ENCODE results near the gene HPS4.

DNA sequence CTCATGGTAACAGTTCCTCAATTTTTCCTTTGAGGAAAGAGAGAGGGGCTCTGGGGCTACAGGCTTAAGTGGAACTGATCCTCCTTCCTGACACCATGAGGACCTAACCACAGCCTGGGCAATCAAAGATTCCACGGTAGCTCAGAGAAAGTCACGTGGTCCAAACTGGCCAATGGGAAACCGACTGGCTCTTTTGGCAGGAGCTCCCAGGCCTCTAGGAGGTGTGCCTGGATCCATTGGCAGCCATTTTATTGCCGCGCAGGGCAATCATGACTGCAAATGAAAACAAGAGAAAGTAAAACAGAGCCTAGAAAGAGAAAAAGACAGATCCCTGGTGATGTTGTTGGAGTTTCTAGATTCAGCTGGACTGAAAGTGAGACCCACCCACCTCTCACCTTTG lies 81.9 kb downstream of the HPS4 start:
- TF ChIP-seq, protein P1, sequence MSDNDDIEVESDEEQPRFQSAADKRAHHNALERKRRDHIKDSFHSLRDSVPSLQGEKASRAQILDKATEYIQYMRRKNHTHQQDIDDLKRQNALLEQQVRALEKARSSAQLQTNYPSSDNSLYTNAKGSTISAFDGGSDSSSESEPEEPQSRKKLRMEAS (IDR thresholded peaks at IDR 0.05) = no peak
- TF ChIP-seq HNF4A (conservative IDR thresholded peaks at IDR 0.05) (no peak), YY1 (IDR thresholded peaks at IDR 0.05) (no peak), TAF1 (conservative IDR thresholded peaks at IDR 0.05) (no peak)
- TF ChIP-seq, protein P2, sequence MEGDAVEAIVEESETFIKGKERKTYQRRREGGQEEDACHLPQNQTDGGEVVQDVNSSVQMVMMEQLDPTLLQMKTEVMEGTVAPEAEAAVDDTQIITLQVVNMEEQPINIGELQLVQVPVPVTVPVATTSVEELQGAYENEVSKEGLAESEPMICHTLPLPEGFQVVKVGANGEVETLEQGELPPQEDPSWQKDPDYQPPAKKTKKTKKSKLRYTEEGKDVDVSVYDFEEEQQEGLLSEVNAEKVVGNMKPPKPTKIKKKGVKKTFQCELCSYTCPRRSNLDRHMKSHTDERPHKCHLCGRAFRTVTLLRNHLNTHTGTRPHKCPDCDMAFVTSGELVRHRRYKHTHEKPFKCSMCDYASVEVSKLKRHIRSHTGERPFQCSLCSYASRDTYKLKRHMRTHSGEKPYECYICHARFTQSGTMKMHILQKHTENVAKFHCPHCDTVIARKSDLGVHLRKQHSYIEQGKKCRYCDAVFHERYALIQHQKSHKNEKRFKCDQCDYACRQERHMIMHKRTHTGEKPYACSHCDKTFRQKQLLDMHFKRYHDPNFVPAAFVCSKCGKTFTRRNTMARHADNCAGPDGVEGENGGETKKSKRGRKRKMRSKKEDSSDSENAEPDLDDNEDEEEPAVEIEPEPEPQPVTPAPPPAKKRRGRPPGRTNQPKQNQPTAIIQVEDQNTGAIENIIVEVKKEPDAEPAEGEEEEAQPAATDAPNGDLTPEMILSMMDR (IDR thresholded peaks at IDR 0.05; ENCODE audit: low read depth, low read length, missing input control) = no peak
- TF ChIP-seq, protein P3, sequence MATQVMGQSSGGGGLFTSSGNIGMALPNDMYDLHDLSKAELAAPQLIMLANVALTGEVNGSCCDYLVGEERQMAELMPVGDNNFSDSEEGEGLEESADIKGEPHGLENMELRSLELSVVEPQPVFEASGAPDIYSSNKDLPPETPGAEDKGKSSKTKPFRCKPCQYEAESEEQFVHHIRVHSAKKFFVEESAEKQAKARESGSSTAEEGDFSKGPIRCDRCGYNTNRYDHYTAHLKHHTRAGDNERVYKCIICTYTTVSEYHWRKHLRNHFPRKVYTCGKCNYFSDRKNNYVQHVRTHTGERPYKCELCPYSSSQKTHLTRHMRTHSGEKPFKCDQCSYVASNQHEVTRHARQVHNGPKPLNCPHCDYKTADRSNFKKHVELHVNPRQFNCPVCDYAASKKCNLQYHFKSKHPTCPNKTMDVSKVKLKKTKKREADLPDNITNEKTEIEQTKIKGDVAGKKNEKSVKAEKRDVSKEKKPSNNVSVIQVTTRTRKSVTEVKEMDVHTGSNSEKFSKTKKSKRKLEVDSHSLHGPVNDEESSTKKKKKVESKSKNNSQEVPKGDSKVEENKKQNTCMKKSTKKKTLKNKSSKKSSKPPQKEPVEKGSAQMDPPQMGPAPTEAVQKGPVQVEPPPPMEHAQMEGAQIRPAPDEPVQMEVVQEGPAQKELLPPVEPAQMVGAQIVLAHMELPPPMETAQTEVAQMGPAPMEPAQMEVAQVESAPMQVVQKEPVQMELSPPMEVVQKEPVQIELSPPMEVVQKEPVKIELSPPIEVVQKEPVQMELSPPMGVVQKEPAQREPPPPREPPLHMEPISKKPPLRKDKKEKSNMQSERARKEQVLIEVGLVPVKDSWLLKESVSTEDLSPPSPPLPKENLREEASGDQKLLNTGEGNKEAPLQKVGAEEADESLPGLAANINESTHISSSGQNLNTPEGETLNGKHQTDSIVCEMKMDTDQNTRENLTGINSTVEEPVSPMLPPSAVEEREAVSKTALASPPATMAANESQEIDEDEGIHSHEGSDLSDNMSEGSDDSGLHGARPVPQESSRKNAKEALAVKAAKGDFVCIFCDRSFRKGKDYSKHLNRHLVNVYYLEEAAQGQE (IDR thresholded peaks at IDR 0.05) = no peak
